Measurements from ENCODE around the gene SHMT1. TPM values are rescaled to one million over a fixed set of nuclear protein-coding genes. Genes with fewer than 3 reads are reported as not detected.

The SHMT1 gene
- total RNA-seq, 4 donors from 2014 or later = 17.4 to 30.6 (median 24.0) TPM

GRCh38 chr17:18327093-18327492, 36.3 kb downstream of the SHMT1 start:
- Histone ChIP-seq H3K27me3 (no peaks in the 10 kb centered on the region), H3K36me3 (peaks cover 56 to 100% (median 90%) of the 10 kb centered on the region in 4 donors), H3K4me3 (no peak overlapping the region), H3K27ac (replicated peaks in 1 of 4) (no peak overlapping the region), H3K9me3 (no peaks in the 10 kb centered on the region), H3K4me1 (peaks cover 0 to 12% (median 2%) of the 10 kb centered on the region in 4 donors)
- TF ChIP-seq POLR2A (IDR thresholded peaks at IDR 0.05; ENCODE audit: low read depth) (no peak), EP300 (IDR thresholded peaks at IDR 0.05) (no peak), POLR2AphosphoS5 (IDR thresholded peaks at IDR 0.05) (no peak), CTCF (IDR thresholded peaks at IDR 0.05) (no peak)
- 64% methylated on average over 2 of the region's 2 CpGs for WGBS
- intact Hi-C loops (cut with DNase I) = no loop called here
- no peak for DNase-seq (ENCODE audit: extremely low spot score)

GRCh38 chr17:18326572-18326971, 36.8 kb downstream of the SHMT1 start:
- no peak overlapping the region for H3K4me3 ChIP-seq
- peaks cover 53 to 97% (median 88%) of the 10 kb centered on the region in 4 donors for H3K36me3 ChIP-seq
- TF ChIP-seq POLR2AphosphoS5 (IDR thresholded peaks at IDR 0.05) (no peak), POLR2A (IDR thresholded peaks at IDR 0.05; ENCODE audit: low read depth) (no peak), EP300 (IDR thresholded peaks at IDR 0.05) (no peak), CTCF (IDR thresholded peaks at IDR 0.05) (no peak)
- intact Hi-C loops (cut with DNase I) = no loop called here
- no peaks in the 10 kb centered on the region for H3K9me3 ChIP-seq
- no peak overlapping the region for H3K27ac ChIP-seq (replicated peaks in 1 of 4)
- H3K27me3 ChIP-seq = no peaks in the 10 kb centered on the region
- WGBS = 89% methylated on average over 4 of the region's 6 CpGs
- no peak for DNase-seq (ENCODE audit: extremely low spot score)
- peaks cover 0 to 17% (median 2%) of the 10 kb centered on the region in 4 donors for H3K4me1 ChIP-seq

DNA sequence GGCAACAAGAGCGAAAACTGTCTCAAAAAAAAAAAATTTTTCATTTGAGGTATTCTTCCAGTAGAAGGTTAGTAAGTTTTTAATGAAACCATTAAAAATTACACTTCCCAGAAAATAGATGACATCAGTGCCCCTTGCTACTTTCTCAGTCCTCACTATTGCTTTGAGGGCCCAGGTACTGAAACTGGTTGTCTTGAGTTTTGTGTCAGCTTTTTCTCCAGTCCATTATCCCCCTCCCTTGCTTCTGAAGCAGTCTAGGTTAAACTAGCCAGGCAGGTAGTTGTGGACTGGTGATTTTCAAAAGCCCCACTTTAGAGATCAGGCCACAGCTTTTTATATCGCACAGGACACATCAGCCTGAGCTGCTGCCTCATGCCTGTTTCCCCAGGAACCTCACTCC, 37.3 kb downstream of the SHMT1 start:
- no peak overlapping the region for H3K27ac ChIP-seq (replicated peaks in 1 of 4)
- H3K9me3 ChIP-seq = no peaks in the 10 kb centered on the region
- intact Hi-C loops (cut with DNase I) = no loop called here
- WGBS = 96% methylated on average over 2 of the region's 2 CpGs
- H3K4me1 ChIP-seq = peaks cover 0 to 22% (median 4%) of the 10 kb centered on the region in 4 donors
- no peak for DNase-seq (ENCODE audit: extremely low spot score)
- peaks cover 48 to 94% (median 89%) of the 10 kb centered on the region in 4 donors for H3K36me3 ChIP-seq
- no peaks in the 10 kb centered on the region for H3K27me3 ChIP-seq
- TF ChIP-seq POLR2A (IDR thresholded peaks at IDR 0.05; ENCODE audit: low read depth) (no peak), POLR2AphosphoS5 (IDR thresholded peaks at IDR 0.05) (no peak), EP300 (IDR thresholded peaks at IDR 0.05) (no peak), CTCF (IDR thresholded peaks at IDR 0.05) (no peak)
- H3K4me3 ChIP-seq = no peak overlapping the region

- intact Hi-C loops (cut with DNase I) = no loop called here
- TF ChIP-seq CTCF (IDR thresholded peaks at IDR 0.05) = no peak
- no peak for TF ChIP-seq EP300 (IDR thresholded peaks at IDR 0.05)
- no peak for TF ChIP-seq POLR2AphosphoS5 (IDR thresholded peaks at IDR 0.05)
- no peak for TF ChIP-seq POLR2A (IDR thresholded peaks at IDR 0.05; ENCODE audit: low read depth)
- no peaks in the 10 kb centered on the region for H3K27me3 ChIP-seq
Measured at GRCh38 chr17:18324140-18325050, 39.0 kb downstream of the SHMT1 start.

More at GRCh38 chr17:18324140-18325050, 39.0 kb downstream of the SHMT1 start:
- H3K36me3 ChIP-seq = peaks cover 44 to 93% (median 85%) of the 10 kb centered on the region in 4 donors
- H3K4me3 ChIP-seq = no peak overlapping the region
- peaks cover 14 to 38% (median 20%) of the 10 kb centered on the region in 4 donors for H3K4me1 ChIP-seq
- H3K9me3 ChIP-seq = no peaks in the 10 kb centered on the region
- no peak for DNase-seq (ENCODE audit: extremely low spot score)
- WGBS = 90% methylated on average over 20 of the region's 27 CpGs
- no peak overlapping the region for H3K27ac ChIP-seq (replicated peaks in 1 of 4)

All from esophagus muscularis mucosa (tissue), 4 donors.